Measurements from ENCODE around the gene ACO1. TPM values are rescaled to one million over a fixed set of nuclear protein-coding genes. Genes with fewer than 3 reads are reported as not detected.
A peak's percentile ranks its signal among the peaks of the same experiment; 100 is the strongest.
"Not testable (repeated sequence)": the region's sequence is repeated elsewhere in the genome, so short reads cannot be mapped to it uniquely, and the experiment has no call there.

Gene ACO1
- 37.3 and 37.9 TPM in 2 replicates for total RNA-seq (2014; rRNA removed; shearing (Covaris generic))

DNA sequence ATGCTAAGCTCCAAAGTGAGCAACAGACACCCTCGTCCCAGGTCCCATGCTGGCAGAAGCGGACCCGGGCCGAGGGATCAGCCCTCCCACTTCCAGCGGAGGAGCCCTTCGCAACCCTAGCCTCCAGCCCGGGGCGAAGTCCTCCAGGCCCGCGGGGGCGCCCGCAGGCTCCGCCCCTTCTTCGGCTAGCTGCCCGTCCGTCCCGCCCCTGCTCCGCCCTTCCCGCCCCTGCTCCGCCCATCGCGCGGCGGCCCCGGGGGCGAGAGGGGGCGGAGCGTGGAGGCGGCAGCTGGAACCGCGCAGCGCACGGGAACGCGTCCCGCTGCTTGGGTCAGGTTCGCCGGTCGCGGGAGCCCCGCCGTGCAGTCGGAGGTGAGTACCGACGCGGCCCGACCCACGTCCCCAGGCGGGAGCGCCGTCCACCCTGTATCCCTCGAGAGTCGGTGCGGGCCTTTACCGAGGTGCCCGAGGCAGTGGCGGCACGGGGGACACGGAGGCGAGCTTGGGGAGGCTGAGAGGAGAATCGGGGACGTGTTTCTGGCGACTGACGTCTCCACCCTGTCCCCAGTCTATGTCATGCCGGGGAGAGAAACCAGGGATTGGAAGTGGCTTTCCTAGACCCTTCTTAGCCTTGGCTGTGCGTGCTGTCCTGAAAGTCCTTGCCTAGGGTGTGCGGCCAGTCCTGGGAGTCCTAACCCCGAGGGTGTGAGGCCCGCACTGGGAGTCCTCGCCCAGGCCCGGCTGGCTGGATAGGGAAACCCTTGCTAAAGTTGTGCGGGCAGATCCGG lies at the start of gene ACO1:
Gene ACO1, plus strand, starts transcription at position 280 of the 788 bp plus-strand sequence. CDS start 20,864 bp downstream, outside the sequence.
- H3K27me3 ChIP-seq (replicated peaks): no peaks in the 10 kb centered on the region
- H3K9me3 ChIP-seq (replicated peaks): no peaks in the 10 kb centered on the region
- peak; percentile 78 to 82 for DNase-seq (ENCODE audit: low read depth in 1 of 2, low spot score in 2 of 2)
- peak within 1 kb of the TSS; percentile 86 for H3K4me3 ChIP-seq
- peak within 1 kb of the TSS; percentile 38; the same call in 1 of the 2 replicates for H3K27ac ChIP-seq
- peaks cover 7% of the 10 kb centered on the region; the same call in 1 of the 2 replicates for H3K4me1 ChIP-seq (replicated peaks)
- H3K36me3 ChIP-seq: no peaks in the 10 kb centered on the region; the same call in 1 of the 2 replicates

GRCh38 chr9:32334916-32335895 lies 49.2 kb upstream of the ACO1 start:
- Histone ChIP-seq H3K27me3 (replicated peaks) (no peaks in the 10 kb centered on the region), H3K9me3 (replicated peaks) (no peaks in the 10 kb centered on the region), H3K4me1 (replicated peaks) (no peaks in the 10 kb centered on the region), H3K36me3 (no peaks in the 10 kb centered on the region), H3K4me3 (no peak overlapping the region), H3K27ac (no peak overlapping the region)
- DNase-seq (ENCODE audit: low read depth in 1 of 2, low spot score in 2 of 2): no peak

DNA sequence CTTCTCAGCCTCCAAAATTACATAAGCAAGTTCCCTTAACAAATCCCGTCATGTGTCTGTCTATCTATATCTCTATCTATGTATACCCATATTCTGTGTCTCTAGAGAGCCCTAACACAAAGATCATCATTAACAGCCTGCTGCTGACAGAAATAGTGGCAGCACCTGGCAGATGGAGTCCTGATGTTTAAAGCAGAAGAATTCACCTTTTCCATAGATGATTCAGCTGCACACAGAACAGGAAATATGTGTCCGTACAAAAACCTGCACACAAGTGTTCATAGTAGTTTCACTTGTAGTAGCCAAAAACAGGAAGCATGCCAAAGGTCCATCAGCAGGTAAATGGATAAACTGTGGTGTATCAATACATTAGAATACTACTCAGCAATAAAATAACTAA lies 45.0 kb upstream of the ACO1 start:
- Histone ChIP-seq H3K4me3 (no peak overlapping the region), H3K36me3 (no peaks in the 10 kb centered on the region), H3K27ac (no peak overlapping the region), H3K27me3 (replicated peaks) (no peaks in the 10 kb centered on the region), H3K4me1 (replicated peaks) (no peaks in the 10 kb centered on the region), H3K9me3 (replicated peaks) (no peaks in the 10 kb centered on the region)
- DNase-seq (ENCODE audit: low read depth in 1 of 2, low spot score in 2 of 2): no peak

DNA sequence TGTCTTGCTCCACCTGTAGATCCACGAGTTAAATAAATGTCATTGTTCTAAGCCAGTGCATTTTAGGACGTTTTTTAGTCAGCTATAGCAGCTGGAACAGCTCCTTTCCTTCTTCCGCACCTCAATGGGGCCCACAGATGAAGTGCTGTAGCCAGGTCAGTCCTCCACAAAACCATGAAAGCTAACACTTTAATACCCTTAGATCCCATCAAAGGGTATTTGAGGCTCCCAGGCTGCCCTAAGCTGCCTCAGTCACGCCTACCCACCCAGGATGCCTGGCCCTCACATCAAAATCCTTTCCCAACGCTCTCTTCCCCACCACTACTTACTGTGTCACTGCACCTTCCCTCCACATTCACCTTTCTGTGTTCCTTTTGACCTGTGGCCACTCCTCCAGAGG lies 44.1 kb upstream of the ACO1 start:
- no peaks in the 10 kb centered on the region for H3K27me3 ChIP-seq (replicated peaks)
- H3K27ac ChIP-seq: no peak overlapping the region
- DNase-seq (ENCODE audit: low read depth in 1 of 2, low spot score in 2 of 2): no peak
- no peaks in the 10 kb centered on the region for H3K9me3 ChIP-seq (replicated peaks)
- no peaks in the 10 kb centered on the region for H3K36me3 ChIP-seq
- H3K4me3 ChIP-seq: no peak overlapping the region
- H3K4me1 ChIP-seq (replicated peaks): no peaks in the 10 kb centered on the region

DNA sequence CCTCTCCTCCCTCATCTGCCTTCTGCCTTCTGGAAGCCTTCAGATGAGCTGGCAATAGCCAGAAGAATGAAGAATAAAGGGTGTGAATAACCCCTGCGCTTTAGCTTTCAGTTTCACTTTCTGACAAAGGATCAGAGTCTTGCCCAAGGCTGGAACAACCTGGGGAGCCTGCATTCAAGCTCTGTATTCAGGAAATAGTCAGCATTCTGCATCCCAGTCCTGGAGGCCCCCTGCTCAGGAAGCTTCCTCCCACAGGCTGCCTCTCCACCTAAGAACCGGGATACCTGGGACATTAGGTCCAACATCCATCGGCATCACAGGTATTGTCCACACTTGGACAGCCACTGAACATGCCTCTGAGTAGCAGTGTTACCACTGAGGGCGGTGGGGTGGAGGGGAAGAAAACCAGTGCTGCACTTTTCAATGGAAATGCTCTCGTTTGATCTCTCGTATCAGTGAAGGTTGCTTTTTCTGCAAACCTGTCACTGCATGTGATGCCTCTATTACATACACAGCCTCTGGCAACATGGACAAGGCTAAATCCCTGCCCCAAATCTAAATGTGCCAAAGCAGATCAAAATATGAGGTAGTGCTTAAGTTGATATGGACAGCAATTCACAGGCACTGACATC lies 39.8 kb upstream of the ACO1 start:
- no peak overlapping the region for H3K4me3 ChIP-seq
- H3K36me3 ChIP-seq: no peaks in the 10 kb centered on the region
- no peaks in the 10 kb centered on the region for H3K9me3 ChIP-seq (replicated peaks)
- H3K27ac ChIP-seq: no peak overlapping the region
- no peaks in the 10 kb centered on the region for H3K4me1 ChIP-seq (replicated peaks)
- no peaks in the 10 kb centered on the region for H3K27me3 ChIP-seq (replicated peaks)
- DNase-seq (ENCODE audit: low read depth in 1 of 2, low spot score in 2 of 2): no peak

GRCh38 chr9:32345243-32345642 lies 39.2 kb upstream of the ACO1 start:
- H3K27ac ChIP-seq: no peak overlapping the region
- H3K4me3 ChIP-seq: no peak overlapping the region
- H3K36me3 ChIP-seq: no peaks in the 10 kb centered on the region
- no peaks in the 10 kb centered on the region for H3K27me3 ChIP-seq (replicated peaks)
- DNase-seq (ENCODE audit: low read depth in 1 of 2, low spot score in 2 of 2): no peak
- no peaks in the 10 kb centered on the region for H3K9me3 ChIP-seq (replicated peaks)
- no peaks in the 10 kb centered on the region for H3K4me1 ChIP-seq (replicated peaks)

DNA sequence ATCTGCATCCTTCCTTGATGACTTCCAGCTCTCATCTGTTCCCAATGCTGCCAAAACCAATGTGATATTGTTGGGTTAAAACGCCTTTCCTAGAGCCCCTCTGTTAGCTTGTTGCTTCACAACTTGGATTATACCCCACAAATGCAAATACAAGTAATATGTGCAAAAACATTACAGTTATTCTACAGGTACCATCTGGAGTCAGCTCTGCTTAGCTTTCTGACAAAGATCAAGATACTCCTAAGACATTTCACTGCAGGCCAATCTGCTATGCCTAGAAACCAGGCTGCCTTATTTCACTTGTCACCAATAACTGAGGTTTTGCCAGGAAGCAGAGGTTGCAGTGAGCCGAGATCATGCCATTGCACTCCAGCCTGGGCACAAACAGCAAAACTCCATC lies 36.9 kb upstream of the ACO1 start:
- no peaks in the 10 kb centered on the region for H3K27me3 ChIP-seq (replicated peaks)
- H3K4me3 ChIP-seq: no peak overlapping the region
- H3K9me3 ChIP-seq (replicated peaks): no peaks in the 10 kb centered on the region
- DNase-seq (ENCODE audit: low read depth in 1 of 2, low spot score in 2 of 2): no peak
- H3K4me1 ChIP-seq (replicated peaks): no peaks in the 10 kb centered on the region
- no peak overlapping the region for H3K27ac ChIP-seq
- no peaks in the 10 kb centered on the region for H3K36me3 ChIP-seq

DNA sequence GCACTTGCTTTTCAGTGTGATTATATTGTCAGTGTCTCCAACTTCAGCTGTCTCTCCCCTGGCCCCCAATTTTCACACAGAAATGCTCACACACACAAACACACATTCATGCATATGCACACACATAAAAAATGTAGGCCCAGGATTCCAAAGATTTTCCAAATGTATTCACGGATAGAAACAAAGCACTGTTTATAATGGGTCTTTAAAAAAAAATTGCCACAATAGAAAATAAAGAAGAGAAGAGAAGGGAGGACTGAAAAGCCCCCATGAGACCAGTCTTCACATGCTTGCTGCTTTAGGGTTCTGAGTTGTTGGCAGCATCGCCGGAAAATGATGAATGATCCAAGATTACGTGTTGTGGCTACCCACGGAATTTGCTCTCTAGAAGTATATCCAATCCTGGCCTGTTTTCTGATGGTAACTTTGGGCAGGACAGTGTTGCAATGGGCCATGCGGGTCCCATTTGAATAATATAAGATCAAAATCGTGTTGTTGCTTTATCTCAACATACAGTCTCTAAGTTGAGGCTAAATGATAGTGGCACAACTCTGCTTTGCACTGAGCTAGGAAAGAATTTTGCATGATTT lies 36.2 kb upstream of the ACO1 start:
- Histone ChIP-seq H3K9me3 (replicated peaks) (no peaks in the 10 kb centered on the region), H3K4me3 (no peak overlapping the region), H3K27ac (no peak overlapping the region), H3K36me3 (no peaks in the 10 kb centered on the region), H3K27me3 (replicated peaks) (no peaks in the 10 kb centered on the region), H3K4me1 (replicated peaks) (no peaks in the 10 kb centered on the region)
- no peak for DNase-seq (ENCODE audit: low read depth in 1 of 2, low spot score in 2 of 2)

- Histone ChIP-seq H3K4me1 (replicated peaks) (no peaks in the 10 kb centered on the region), H3K36me3 (no peaks in the 10 kb centered on the region), H3K9me3 (replicated peaks) (no peaks in the 10 kb centered on the region), H3K27me3 (replicated peaks) (no peaks in the 10 kb centered on the region), H3K4me3 (no peak overlapping the region), H3K27ac (no peak overlapping the region)
- DNase-seq (ENCODE audit: low read depth in 1 of 2, low spot score in 2 of 2): no peak
Measured at GRCh38 chr9:32349013-32349412, 35.4 kb upstream of the ACO1 start.

- Histone ChIP-seq H3K27me3 (replicated peaks) (no peaks in the 10 kb centered on the region), H3K4me1 (replicated peaks) (no peaks in the 10 kb centered on the region), H3K9me3 (replicated peaks) (no peaks in the 10 kb centered on the region), H3K36me3 (no peaks in the 10 kb centered on the region), H3K27ac (no peak overlapping the region), H3K4me3 (no peak overlapping the region)
- no peak for DNase-seq (ENCODE audit: low read depth in 1 of 2, low spot score in 2 of 2)
Measured at GRCh38 chr9:32350682-32351081, 33.8 kb upstream of the ACO1 start.

- no peak for DNase-seq (ENCODE audit: low read depth in 1 of 2, low spot score in 2 of 2)
Measured at GRCh38 chr9:32351845-32352244, 32.6 kb upstream of the ACO1 start.

GRCh38 chr9:32353476-32353875 lies 31.0 kb upstream of the ACO1 start:
- not testable (repeated sequence) for H3K27me3 ChIP-seq (replicated peaks); H3K9me3 ChIP-seq (replicated peaks); H3K4me1 ChIP-seq (replicated peaks); H3K36me3 ChIP-seq; DNase-seq (ENCODE audit: low read depth in 1 of 2, low spot score in 2 of 2); H3K27ac ChIP-seq; H3K4me3 ChIP-seq

More at GRCh38 chr9:32351845-32352244, 32.6 kb upstream of the ACO1 start:
- no peaks in the 10 kb centered on the region for H3K36me3 ChIP-seq
- no peaks in the 10 kb centered on the region for H3K4me1 ChIP-seq (replicated peaks)
- no peaks in the 10 kb centered on the region for H3K9me3 ChIP-seq (replicated peaks)
- no peaks in the 10 kb centered on the region for H3K27me3 ChIP-seq (replicated peaks)
- no peak overlapping the region for H3K4me3 ChIP-seq
- no peak overlapping the region for H3K27ac ChIP-seq

DNA sequence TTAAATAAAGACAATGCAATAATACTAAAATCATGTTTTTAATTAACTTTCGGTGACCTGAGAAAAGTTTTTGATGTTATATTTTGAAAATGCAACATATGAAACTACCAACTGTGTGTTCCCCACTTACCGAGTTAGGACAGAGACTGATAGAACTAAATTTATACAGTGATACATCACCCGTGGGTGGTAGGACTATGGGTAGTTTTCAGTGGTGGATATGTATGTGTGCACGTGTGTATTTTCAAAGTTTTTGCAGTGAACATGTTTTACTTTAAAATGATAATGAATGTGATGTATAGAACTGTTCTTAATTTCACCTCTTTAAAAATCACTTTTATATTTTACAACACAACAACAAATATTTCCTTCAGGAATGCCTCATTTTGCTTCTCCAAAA lies 25.0 kb upstream of the ACO1 start:
- Histone ChIP-seq H3K36me3 (no peaks in the 10 kb centered on the region), H3K4me1 (replicated peaks) (no peaks in the 10 kb centered on the region), H3K27me3 (replicated peaks) (no peaks in the 10 kb centered on the region)

More for the DNA sequence above, 25.0 kb upstream of the ACO1 start:
- Histone ChIP-seq H3K4me3 (no peak overlapping the region), H3K9me3 (replicated peaks) (no peaks in the 10 kb centered on the region), H3K27ac (no peak overlapping the region)
- no peak for DNase-seq (ENCODE audit: low read depth in 1 of 2, low spot score in 2 of 2)

Measured in SJSA1 (cell line).